Epithelial cell of esophagus (primary cell): ENCODE results near the gene SPTLC3.

Experiments used
- DNase-seq: peaks from one replicate; pipeline ENCODE4 v3.0.0; 2010; ENCODE audit warnings: low read depth
- H3K4me3 ChIP-seq: 2 replicates; pipeline ENCODE4 v1.5.1; 2011; ENCODE audit warnings: mild to moderate bottlenecking, low read length, control low read depth
- TF ChIP-seq, protein P1 (sequence below): IDR thresholded peaks from 2 replicates; pipeline ENCODE4 v1.5.1; 2011; ENCODE audit warnings: low read depth, mild to moderate bottlenecking, low read length, control low read depth, inconsistent platforms; ENCODE audit not compliant: insufficient read depth; ENCODE audit errors: missing control alignments

The SPTLC3 gene

DNA sequence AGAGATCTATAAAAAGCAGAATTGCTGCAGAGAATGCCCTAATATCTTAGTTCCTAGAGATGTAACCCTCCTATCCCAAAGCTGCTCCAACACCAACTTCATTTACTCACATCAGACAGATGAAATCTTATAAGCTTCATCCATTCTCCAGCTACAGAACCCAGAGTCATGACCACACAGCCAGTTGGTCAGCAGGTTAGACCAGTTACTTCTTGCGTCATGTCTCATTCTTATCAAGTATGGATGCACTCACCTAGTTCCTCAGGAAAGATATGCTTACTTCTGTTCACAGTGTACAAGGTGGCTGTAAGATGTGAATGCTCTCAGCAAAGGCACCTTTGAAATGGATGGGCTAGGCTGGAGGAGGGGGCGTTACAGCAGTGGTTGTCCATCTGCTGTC lies 164.4 kb downstream of the SPTLC3 start:
- peak; percentile 78 for DNase-seq
- TF ChIP-seq, protein P1, sequence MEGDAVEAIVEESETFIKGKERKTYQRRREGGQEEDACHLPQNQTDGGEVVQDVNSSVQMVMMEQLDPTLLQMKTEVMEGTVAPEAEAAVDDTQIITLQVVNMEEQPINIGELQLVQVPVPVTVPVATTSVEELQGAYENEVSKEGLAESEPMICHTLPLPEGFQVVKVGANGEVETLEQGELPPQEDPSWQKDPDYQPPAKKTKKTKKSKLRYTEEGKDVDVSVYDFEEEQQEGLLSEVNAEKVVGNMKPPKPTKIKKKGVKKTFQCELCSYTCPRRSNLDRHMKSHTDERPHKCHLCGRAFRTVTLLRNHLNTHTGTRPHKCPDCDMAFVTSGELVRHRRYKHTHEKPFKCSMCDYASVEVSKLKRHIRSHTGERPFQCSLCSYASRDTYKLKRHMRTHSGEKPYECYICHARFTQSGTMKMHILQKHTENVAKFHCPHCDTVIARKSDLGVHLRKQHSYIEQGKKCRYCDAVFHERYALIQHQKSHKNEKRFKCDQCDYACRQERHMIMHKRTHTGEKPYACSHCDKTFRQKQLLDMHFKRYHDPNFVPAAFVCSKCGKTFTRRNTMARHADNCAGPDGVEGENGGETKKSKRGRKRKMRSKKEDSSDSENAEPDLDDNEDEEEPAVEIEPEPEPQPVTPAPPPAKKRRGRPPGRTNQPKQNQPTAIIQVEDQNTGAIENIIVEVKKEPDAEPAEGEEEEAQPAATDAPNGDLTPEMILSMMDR, result no peak
- H3K4me3 ChIP-seq, result no peak overlapping the region

DNA sequence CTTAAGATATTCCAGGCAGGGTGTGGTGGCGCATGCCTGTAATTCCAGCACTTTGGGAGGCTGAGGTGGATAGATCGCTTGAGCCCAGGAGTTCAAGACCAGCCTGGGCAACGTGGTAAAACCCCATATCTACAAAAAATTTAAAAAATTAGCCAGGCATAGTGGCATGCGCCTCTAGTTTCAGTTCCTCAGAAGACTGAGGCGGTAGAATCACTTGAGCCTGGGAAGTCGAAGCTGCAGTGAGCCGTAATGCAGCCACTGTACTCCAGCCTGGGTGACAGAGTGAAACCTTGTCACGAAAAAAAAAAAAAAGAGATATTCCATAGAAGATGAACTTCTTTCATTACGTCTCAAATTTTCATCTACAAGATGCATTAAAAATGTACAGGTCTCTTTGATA lies 165.6 kb downstream of the SPTLC3 start:
- no peak for DNase-seq
- no peak overlapping the region for H3K4me3 ChIP-seq
- TF ChIP-seq, protein P1, result no peak

DNA sequence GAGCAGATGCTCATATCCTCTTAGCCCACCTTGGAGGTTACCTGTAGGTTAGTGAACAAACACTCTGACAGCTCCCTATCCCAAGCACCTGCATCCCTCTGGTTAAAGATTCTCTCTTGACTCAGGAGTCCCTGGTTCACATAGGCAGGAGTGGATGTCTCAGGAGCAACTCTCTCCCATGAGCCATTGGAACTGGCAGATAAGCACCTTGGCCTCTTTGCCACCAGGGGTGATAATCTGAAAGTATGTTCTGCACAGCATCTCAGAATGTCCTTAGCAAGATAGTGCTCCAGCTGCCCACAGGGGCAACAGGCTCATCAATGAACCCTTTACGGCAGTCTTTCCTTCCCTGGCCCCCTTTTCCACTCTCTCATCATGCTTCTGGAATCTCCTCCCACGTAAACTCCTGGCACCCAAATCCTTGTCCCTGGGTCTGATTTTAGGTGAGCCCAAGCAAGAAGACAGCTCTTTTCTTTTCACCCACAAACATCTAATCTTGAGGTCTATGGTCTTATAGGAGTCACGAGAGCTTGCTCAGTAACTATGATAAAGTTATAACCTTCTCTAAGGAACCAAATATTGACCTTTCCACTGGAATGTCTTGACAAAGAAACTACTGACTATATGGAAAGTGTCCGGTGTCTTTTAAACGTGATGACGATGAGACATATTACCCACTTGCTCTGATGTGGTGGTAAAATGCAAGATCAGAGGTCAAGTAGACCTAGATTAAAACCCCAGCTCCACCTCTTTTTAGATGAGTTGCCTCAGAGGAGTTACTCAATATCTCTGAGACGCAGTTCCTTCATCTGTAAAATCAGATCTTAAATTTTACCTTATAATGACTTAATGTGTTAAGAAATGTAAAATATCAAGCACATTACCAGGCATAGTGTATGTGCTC lies 172.5 kb downstream of the SPTLC3 start:
- TF ChIP-seq, protein P1, result no peak
- no peak overlapping the region for H3K4me3 ChIP-seq
- DNase-seq, result no peak

DNA sequence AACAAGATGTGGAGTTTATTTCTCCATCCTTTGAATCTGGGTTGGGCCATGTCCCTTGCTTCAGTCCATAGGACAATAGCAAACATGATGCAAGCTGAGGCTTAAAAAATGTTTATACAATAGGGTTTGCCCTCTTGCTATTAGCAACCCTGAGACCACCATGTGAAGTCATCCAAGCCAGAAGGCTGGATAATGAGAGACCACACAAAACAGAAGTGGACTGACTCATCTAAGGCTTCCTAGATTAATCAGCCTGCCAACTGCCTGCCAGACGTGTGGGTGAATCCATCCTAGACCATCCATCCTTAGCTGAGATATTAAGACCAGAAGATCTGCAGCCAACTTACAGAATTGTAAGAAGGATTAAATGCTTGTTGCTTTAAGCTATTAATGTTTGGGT lies 174.2 kb downstream of the SPTLC3 start:
- no peak for DNase-seq
- H3K4me3 ChIP-seq, result no peak overlapping the region
- TF ChIP-seq, protein P1, result no peak

DNA sequence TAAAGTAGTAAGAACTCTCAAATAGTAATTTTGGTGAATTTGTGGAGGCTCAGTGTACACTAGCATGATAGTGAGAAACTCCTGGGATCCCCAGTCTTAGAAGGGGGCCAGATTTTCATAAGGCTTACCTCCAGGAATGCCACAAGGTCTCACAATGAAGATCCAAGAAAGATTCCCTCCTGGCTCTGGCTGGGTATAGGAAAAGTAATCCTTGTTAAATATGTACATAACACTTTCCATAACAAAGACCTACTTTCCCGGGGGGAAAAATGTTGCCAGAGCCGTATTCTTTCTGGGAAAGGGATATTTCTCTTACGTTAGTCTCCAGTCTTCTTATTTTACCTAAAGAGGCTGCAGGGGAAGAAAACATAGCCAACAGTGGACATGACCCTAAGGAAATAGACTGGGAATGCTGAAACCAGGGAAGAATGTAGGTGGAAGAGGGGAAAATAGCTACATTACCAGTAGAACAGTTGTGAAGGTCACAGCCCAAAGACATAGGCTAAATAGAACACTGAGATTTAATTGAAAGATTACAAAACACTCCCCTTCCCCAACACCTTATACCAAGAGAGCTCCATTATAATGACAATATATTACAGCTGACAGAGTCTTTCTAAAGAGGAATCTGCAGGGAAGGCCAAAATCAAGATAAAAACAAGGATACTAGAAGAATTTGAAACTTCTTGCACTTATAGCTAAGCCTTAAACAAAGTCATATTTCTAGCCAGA lies 177.4 kb downstream of the SPTLC3 start:
- no peak overlapping the region for H3K4me3 ChIP-seq
- no peak for DNase-seq
- TF ChIP-seq, protein P1, result no peak

DNA sequence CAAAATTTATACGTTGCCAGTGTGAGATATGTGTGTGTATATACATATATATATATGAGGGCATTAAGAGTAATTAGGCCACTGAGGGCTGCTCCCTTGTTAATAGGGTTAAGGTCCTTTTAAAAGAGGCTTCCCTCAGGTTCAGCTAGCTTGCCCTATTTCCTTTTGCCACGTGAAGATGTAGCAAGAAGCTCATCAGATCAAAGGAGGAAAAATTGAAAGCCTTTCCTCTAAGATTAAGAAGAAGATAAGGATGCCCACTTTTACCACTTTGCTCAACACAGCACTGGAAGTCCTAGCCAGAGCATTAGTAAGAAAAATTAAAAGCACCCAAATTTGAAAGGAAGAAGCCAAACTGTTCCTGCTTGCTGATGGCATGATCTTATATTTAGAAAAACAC lies 179.1 kb downstream of the SPTLC3 start:
- no peak for DNase-seq
- no peak overlapping the region for H3K4me3 ChIP-seq
- TF ChIP-seq, protein P1, result no peak
